Embryonic facial prominence (tissue), 1 donor: ENCODE results near the gene REPS2.
A peak's percentile ranks its signal among the peaks of the same experiment; 100 is the strongest.

Source experiments
- DNase-seq: peaks from one replicate; pipeline ENCODE4 v3.0.0-alpha.2; 2016; ENCODE audit errors: extremely low spot score

The REPS2 gene

DNA sequence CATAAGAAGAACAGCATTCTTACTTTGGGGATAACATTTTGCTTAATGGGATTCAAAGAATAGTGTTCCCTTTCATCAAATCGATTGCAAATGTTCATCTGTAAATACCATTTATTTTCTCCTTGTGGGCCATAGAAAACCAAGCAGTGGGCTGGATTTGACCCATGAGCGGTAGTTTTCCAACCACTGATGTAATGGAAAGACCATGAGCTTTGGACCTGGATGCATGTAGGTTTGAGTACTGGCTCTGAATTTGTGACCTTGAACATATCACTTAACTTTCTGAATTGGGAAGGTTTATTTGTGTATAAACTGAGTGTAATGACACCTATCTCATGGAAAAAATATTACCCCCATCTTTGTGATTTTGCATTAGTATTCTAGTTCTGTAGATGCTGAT, 54.3 kb downstream of the REPS2 start:
- DNase-seq = no peak

- DNase-seq = no peak
Measured at GRCh38 chrX:17005712-17006368, 59.4 kb downstream of the REPS2 start.

- no peak for DNase-seq
Measured at GRCh38 chrX:17007134-17007768, 60.8 kb downstream of the REPS2 start.

DNA sequence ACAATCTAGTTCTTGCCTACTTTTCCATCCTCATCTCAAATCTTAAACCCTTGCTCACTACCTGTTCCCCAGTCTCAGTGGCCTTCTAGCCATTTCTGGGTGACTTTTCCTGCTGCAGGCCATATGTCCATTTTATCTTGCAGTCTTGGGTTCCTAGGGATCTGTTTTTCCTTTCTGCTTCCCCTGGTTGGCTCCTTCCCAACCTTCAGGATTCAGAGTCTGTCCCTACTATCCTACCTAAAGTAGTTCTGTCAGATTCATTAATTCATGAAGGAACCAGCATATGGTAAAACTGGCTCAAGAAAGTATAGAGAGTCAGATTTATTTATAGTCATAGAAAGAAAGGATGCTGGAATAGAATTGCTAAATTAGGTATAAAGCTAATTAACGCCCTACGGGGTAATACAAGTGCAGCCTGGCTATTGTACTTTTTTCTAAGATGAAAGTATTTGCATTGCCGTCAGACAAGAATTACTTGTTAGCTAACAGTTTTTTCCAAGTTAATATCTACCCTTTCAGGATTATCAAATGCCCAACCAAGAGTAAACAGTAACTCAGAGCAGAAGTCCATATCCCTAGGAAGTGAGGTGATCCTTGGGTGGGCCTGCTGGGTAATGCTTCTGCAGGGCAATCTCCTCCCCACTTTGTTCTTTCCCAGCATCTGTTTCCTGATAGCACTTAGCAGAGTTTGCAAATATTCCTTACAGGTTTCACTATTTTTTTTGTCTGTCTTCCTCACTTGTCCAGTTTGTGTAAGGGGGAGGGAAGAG, 63.6 kb downstream of the REPS2 start:
- no peak for DNase-seq

DNA sequence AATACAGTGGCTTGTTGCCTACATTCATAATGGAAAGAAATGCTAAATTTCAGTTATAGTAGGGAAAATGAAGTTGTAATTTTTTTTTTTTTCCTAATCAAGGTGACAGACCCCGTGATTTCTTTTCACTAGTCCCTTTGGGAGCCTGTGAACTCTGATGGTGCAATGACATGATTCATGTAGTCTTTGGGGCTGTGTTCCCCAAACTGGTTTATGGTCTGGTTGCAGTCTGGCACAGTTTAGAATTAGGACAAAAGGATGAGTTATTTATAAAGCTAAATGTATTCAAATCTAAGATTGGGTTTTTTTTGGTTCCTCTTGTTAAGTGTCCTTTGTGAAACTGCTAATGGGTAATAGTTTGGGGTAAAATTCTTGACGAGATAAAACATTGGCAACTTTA, 66.0 kb downstream of the REPS2 start:
- DNase-seq = no peak

DNA sequence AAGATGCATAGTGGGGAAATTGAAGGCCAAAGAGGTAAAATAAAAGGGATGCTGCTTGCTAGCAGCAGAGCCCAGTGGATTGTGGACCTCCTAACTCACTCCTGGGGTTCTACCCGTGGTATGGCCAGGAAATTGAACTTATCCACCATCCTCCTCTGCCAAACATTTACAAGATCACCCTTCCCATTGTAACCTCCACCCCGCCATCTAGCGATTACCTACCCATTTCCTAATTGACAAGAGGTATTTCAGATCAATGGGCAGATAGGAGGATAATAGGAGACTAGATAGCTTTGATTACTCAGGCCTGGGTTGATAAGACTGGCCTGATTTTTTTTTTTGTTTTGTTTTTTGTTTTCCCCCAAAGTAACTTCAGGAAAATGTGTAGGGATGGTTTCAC, 67.8 kb downstream of the REPS2 start:
- no peak for DNase-seq

DNA sequence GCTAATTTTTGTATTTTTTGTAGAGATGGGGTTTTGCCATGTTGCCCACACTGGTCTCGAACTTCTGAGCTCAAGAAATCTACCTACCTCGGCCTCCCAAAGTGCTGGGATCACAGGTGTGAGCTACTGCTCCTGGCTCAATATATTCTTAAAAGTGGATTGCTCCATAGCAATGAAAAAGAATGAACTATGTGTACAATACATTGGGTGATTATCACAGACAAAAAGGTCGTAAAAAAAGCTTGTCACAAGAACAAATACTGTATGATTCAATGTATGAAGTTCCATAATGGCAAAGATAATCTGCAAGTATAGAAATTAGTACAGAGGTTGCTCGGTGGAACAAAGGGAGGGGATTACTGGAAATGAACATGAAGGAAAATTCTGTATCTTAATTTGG, 70.7 kb downstream of the REPS2 start:
- DNase-seq = no peak

DNA sequence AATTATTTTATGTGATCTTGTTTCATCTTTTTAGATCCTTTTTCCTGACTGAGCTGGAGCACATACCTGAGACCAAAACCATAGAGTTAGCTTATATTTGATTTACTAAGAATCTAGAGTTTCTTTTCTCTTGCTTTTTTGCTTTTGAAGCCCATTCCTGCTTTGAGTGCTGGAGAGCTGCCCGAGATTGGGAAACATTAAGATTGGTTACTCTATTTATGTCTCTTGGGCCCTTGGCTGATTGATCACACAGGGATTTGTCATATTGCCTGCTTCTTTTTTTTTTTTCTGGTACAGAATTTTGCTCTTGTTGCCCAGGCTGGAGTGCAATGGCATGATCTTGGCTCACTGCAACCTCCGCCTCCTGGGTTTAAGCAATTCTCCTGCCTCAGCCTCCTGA, 73.9 kb downstream of the REPS2 start:
- no peak for DNase-seq

DNA sequence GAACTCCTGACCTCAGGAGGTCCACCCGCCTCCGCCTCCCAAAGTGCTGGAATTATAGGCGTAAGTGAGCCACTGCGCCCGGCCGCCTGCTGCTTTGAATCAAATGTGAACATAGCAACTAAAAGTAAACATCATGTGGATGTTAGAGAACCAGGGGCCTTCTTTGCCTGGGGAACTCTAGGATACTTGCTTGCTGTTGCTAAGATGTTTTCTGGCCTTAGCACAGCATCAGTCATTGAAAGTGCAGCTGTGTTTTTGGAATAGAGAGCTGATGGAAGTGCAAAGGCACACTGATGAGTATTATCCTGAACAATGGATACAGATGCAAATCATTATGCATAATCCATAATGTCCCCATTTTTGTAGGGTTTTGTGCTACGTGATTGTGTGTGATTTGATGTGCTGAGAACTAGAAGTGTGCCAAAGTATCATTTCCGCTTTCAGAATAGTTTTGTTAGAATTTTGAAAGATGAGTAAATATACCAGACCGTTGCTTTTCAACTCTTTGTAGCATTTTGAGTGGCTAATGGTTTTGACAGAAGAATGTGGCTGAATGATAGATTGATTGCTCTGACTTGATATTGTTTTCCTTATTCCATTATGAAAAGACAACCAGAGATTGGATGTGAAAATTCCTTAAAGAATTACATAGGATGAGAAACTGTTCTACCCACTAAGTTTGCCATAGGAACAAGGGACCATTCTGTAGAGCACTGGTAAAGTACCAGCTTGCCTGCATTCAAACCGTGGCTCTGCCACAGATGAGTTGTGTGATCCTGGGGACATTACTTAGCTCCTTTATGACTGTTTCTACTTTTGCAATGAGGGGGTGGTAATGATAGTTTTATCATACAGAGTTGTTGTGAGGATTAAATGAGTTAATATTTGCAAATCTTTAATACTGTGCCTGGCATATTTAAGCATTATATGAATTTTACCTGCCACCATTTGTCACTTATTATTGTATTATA, 74.7 kb downstream of the REPS2 start:
- DNase-seq = peak; percentile 14

GRCh38 chrX:17021851-17022604, 75.6 kb downstream of the REPS2 start:
- DNase-seq = no peak

GRCh38 chrX:17023661-17024060, 77.2 kb downstream of the REPS2 start:
- DNase-seq = no peak

DNA sequence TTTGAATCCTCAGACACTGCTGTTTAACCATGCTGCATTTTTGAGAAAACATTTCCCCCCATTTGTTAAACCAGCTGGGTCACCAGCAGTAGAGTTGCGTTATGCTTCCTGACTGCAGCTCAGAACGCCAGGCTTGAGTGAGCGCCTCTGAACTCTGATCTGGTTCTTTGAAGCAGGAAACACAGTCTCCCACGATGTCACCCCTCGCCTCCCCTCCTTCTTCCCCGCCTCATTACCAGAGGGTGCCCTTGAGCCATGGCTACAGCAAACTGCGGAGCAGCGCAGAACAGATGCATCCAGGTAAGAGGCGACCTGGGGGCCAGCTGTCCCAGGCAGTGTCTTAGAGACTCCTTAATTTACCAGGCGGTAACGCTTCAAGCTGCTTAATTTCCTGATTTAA, 78.4 kb downstream of the REPS2 start:
- no peak for DNase-seq

DNA sequence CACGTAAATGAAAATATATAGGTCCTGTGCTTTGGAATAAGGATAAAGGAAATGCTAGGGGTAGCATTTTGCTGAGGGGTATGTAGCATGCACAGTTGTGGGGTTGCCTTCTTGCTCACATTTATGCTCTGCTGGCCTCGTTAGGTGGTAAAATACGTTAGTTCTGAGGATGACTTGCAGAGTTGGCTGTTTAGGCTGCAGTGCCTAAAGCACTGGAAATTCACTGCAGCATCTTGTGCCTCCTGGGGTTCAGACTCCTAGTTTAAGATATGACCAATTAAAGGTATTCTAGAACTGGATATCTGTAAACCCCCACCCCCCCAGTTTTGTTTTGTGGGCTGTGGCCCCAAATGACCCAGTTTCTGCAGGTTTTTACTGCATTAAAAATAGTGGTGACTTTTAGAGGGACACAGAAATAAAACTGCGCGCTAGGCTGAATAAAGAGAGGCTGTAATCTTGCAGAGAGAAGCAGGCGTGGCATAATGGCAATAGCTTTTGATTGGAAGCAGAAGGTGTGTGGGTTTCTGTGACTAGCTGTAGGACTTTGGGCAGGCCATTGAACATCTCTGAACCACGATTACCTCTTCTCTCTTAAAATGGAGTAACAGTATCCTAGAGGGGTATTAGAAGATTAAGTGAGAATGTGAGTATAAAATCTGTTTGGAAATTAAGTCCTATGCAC, 79.3 kb downstream of the REPS2 start:
- no peak for DNase-seq

DNA sequence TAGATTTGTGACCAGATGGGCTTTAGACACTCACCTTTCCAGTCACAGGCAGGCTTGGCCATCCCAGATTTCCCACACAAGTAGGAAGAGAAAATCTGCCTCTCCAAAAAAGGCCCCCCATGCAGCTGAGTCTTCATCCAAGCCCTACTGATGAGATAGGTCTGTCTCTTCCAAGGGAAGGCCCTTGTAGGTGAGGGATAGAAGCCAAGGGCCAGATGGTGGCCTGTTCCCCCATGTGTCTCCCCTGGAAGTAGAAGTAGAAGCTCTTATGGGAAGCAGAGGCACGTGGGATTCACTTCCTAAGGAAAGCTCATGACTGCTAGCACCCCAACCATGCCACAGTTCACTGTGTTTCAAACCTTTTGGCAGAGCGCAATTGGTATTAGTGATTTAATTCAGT, 81.5 kb downstream of the REPS2 start:
- no peak for DNase-seq

GRCh38 chrX:17028356-17028755, 81.9 kb downstream of the REPS2 start:
- DNase-seq = no peak

GRCh38 chrX:17030092-17030491, 83.6 kb downstream of the REPS2 start:
- DNase-seq = no peak

DNA sequence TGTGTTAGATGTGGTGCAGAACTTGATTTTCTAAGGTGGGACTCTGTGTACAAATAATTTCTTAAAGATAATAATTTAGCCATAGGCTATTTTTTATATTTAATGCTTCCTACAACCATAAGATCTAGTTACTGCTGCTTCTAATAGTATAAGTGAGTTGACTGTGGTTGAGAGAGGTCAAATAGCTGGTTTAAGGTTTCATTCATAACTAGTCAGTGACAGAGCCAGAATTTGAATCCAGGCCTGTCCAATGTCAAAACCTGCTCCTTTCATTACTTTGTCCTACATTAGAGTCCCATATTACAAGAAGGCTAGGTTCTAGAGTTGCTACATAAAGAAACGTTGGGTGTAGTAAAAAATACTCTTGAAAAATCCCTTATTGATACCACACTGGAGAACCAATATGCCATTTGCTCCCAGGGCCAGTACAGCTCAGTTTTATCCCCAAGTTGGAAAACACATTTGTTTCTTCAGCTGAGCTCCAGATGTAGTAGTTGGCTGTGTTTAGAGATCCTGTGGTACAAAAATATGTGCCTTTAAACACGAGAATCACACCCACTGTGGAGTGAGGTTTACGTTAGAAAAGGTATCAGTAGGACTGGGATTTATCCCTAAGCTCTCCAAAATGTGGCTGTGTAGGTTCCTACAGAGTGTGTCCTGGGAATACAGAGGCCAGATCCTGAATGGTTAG, 84.3 kb downstream of the REPS2 start:
- no peak for DNase-seq

DNA sequence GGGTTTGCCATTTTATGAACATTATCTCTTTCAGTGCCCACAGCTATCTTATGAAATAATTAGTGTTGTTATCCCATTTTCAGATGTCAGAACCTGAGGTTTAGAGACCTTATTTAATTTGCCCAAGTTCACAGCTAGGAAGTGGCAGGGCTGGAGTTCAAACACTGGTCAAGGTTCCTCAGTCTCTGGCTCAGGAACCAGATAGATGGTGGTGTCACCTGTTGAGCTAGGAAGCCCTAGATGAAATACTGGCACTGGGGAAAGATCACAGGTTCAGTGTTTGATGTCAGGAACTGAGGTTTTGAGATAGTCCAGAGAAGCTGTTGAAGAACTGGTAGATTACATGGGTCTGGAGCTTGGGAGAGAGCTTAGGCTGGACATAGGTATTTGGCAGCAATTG, 85.4 kb downstream of the REPS2 start:
- no peak for DNase-seq

DNA sequence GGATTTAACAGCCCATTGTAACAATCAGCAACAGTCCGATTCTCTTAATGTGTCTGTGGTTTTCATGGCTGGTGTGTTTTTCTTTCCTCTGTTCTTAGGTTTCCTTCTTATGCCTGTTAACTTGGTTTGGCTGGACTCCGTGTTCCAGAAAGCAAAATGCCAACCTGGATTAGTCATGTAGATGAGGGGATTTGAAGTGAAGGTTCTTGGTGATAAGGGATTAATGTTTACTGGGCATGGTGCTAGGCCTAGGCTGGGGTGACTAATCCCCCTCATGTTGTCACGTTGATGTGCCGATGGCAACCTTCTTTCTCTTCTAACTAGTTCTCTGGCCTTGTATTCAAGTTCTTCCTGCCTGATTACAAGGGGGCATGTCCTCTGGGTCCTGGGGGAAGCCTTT, 85.9 kb downstream of the REPS2 start:
- DNase-seq = no peak

GRCh38 chrX:17033225-17033624, 86.8 kb downstream of the REPS2 start:
- DNase-seq = no peak
